Measurements from ENCODE around the gene RAB19.

- TF ChIP-seq POLR2A (IDR thresholded peaks at IDR 0.05; ENCODE audit: low read depth, low read length) (no peak), POLR2AphosphoS5 (IDR thresholded peaks at IDR 0.05; ENCODE audit: low read depth, low read length) (no peak), TAF1 (IDR thresholded peaks at IDR 0.05; ENCODE audit: borderline replicate concordance, low read depth, low read length) (no peak)
These were observed 51.9 kb downstream of the RAB19 start for GRCh38 chr7:140455743-140456142.
